Activated CD8-positive, alpha-beta memory T cell treated with anti-CD3 and anti-CD28 coated beads, Interleukin-2, amount 10 ng/mL, durations not matched to agents 7 days and 5 days (primary cell): ENCODE measurements around the gene PODXL2. TPM values are rescaled to one million over a fixed set of nuclear protein-coding genes. Genes with fewer than 3 reads are reported as not detected.
"Not testable (repeated sequence)": the region's sequence is repeated elsewhere in the genome, so short reads cannot be mapped to it uniquely, and the experiment has no call there.

Source experiments
- ATAC-seq: fragments of 150-1000 bp; cut with Tn5 transposase; one replicate; pipeline ENCODE4 v1.10.0; 2021; ENCODE audit warnings: moderate library complexity
- CTCF ChIA-PET: fragments of 350-600 bp; sonication (Branson Sonifier 250); formaldehyde crosslinking; loops from one replicate; lab custom pipeline; 2021; ENCODE audit warnings: antibody characterized with exemption; lab: Charles Lee
- DNase-seq: peaks from one replicate; pipeline ENCODE4 v3.0.0-alpha.2; 2020
- H3K27ac Mint-ChIP-seq: one replicate; pipeline ENCODE4 v1.8.0; 2021; ENCODE audit warnings: mild to moderate bottlenecking, mixed read lengths
- H3K27me3 Mint-ChIP-seq: one replicate; pipeline ENCODE4 v1.8.0; 2021; ENCODE audit warnings: mixed read lengths
- H3K36me3 Mint-ChIP-seq: one replicate; pipeline ENCODE4 v1.8.0; 2021; ENCODE audit warnings: mild to moderate bottlenecking, mixed read lengths
- H3K4me1 Mint-ChIP-seq: one replicate; pipeline ENCODE4 v1.8.0; 2021; ENCODE audit warnings: mixed read lengths
- H3K4me3 Mint-ChIP-seq: one replicate; pipeline ENCODE4 v1.8.0; 2021; ENCODE audit warnings: mild to moderate bottlenecking, moderate library complexity, mixed read lengths
- H3K9me3 Mint-ChIP-seq: one replicate; pipeline ENCODE4 v1.8.0; 2022; ENCODE audit warnings: low read depth, mixed read lengths
- total RNA-seq, 2 experiments: library from RNA; stranded (reverse); gene quantifications; one replicate each; pipeline ENCODE4 v1.2.3, GENCODE V29; 2021

Gene PODXL2
- total RNA-seq, 2 experiments from 2014 or later: 1.4 to 2.2 TPM

DNA sequence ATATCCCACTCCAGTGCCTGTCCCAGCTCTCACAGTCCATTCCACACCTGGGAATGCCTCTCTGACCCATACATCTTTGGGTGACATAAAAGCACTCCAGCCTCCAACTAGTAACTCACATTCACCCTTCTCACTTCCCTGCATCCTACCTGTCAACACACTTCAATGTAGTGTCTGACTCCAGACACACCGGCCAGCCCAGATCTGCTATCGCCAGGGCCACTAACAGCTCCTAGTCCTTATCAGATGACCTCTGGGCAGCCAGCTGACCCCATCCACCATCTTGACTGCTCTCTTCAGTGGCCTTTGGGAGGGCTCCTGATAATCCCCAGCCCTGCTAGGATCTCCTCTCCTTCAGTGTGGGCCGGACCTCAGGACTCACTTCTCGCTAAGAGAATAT, 33.7 kb upstream of the PODXL2 start:
- CTCF ChIA-PET: interaction anchor here (3.7 kb wide), 1 partner anchor 20 kb away, joined by 31 read pairs; no protein-coding TSS in a partner anchor
- H3K4me1 Mint-ChIP-seq: peaks cover 35% of the 10 kb centered on the region
- no peak overlapping the region for H3K27ac Mint-ChIP-seq
- no peaks in the 10 kb centered on the region for H3K9me3 Mint-ChIP-seq
- ATAC-seq (no peak), DNase-seq (no peak)
- H3K36me3 Mint-ChIP-seq: peaks cover 15% of the 10 kb centered on the region
- no peak overlapping the region for H3K4me3 Mint-ChIP-seq
- H3K27me3 Mint-ChIP-seq: no peaks in the 10 kb centered on the region

- Mint-ChIP-seq H3K4me3 (peak overlapping the region; percentile 86), H3K27ac (peak overlapping the region; percentile 91), H3K36me3 (peaks cover 31% of the 10 kb centered on the region), H3K9me3 (no peaks in the 10 kb centered on the region), H3K4me1 (peaks cover 41% of the 10 kb centered on the region), H3K27me3 (no peaks in the 10 kb centered on the region)
- ATAC-seq (no peak), DNase-seq (no peak)
- CTCF ChIA-PET: interaction anchor here (0.6 to 3.7 kb wide), 6 partner anchors 8 to 165 kb away, joined by 3 to 31 read pairs (median 5); no protein-coding TSS in a partner anchor
Measured at GRCh38 chr3:127597020-127597771, 31.8 kb upstream of the PODXL2 start.

DNA sequence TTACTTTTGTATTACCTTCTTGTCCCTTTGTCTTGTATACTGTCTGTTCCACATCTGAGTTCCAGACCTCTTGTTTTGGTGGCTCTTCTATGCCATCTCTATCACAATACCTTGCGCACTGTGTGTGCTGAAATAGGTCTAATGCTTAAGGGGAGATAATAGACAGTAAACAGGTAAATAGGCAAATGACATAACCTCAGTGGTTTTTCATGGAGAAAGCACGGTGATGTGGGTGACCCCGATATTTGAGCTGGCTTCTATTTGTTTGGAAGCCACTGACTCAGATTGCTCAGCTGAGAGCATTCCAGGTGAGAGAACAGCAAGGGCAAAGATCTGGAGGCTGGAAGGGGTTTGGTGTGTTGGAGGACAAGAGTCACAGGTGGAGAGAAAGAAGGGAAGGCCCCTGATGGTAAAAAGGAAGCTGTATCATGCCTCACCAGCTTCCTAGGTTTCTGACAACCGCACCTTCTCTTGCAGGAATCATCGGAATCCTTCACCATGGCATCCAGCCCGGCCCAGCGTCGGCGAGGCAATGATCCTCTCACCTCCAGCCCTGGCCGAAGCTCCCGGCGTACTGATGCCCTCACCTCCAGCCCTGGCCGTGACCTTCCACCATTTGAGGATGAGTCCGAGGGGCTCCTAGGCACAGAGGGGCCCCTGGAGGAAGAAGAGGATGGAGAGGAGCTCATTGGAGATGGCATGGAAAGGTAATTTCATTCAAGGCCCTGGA, 30.0 kb upstream of the PODXL2 start:
- H3K36me3 Mint-ChIP-seq: peaks cover 43% of the 10 kb centered on the region
- H3K9me3 Mint-ChIP-seq: no peaks in the 10 kb centered on the region
- peak overlapping the region; percentile 91 for H3K27ac Mint-ChIP-seq
- CTCF ChIA-PET: interaction anchor here (0.9 to 3.7 kb wide), 7 partner anchors 24 to 115 kb away, joined by 3 to 31 read pairs (median 4); no protein-coding TSS in a partner anchor
- DNase-seq: no peak
- no peaks in the 10 kb centered on the region for H3K27me3 Mint-ChIP-seq
- H3K4me3 Mint-ChIP-seq: peak overlapping the region; percentile 86
- peaks cover 53% of the 10 kb centered on the region for H3K4me1 Mint-ChIP-seq
- ATAC-seq: no peak

DNA sequence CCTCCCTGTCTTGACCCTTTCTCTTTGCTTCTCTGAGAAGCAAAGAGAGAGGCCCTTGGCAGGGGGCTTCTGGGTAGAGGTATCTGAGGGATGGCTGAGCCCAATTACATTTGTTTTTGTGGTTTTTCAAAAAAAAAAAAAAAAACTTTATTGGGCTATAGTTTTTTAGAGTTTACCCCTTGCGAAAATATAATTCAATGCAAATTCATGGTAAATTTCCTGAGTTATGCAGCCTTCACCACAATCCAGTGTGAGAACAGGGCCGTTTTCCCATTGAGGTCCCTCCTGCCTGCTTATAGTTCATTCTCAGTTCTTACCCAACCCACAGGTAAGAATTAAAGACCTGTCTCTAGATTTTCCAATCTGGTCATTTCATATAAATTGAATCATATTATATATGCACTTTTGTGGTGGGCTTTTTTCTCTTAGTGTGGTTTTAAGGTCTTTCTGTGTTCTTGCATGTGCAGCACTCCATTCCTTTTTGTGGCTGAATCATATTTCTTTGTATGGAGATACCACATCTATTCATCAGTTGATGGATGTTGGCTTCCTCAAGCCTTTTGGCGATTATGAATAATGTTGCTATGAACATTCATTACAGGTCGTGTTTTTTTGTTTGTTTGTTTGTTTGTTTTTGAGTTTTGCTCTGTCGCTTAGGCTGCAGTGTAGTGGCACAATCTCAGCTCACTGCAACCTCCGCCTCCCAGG, 28.1 kb upstream of the PODXL2 start:
- peaks cover 60% of the 10 kb centered on the region for H3K36me3 Mint-ChIP-seq
- no peaks in the 10 kb centered on the region for H3K27me3 Mint-ChIP-seq
- no peaks in the 10 kb centered on the region for H3K9me3 Mint-ChIP-seq
- no peak for DNase-seq
- H3K4me3 Mint-ChIP-seq: peak overlapping the region; percentile 54
- no peak for ATAC-seq
- H3K27ac Mint-ChIP-seq: peak overlapping the region; percentile 44
- H3K4me1 Mint-ChIP-seq: peaks cover 63% of the 10 kb centered on the region
- CTCF ChIA-PET: interaction anchor here (1.6 kb wide), 1 partner anchor 26 kb away, joined by 6 read pairs; no protein-coding TSS in a partner anchor

GRCh38 chr3:127604035-127604434, 24.9 kb upstream of the PODXL2 start:
- Mint-ChIP-seq H3K4me1 (peaks cover 58% of the 10 kb centered on the region), H3K9me3 (no peaks in the 10 kb centered on the region), H3K4me3 (no peak overlapping the region), H3K27ac (peak overlapping the region; percentile 59), H3K27me3 (no peaks in the 10 kb centered on the region), H3K36me3 (peaks cover 84% of the 10 kb centered on the region)
- CTCF ChIA-PET: no interaction called here
- peak; percentile 41 for ATAC-seq
- no peak for DNase-seq

DNA sequence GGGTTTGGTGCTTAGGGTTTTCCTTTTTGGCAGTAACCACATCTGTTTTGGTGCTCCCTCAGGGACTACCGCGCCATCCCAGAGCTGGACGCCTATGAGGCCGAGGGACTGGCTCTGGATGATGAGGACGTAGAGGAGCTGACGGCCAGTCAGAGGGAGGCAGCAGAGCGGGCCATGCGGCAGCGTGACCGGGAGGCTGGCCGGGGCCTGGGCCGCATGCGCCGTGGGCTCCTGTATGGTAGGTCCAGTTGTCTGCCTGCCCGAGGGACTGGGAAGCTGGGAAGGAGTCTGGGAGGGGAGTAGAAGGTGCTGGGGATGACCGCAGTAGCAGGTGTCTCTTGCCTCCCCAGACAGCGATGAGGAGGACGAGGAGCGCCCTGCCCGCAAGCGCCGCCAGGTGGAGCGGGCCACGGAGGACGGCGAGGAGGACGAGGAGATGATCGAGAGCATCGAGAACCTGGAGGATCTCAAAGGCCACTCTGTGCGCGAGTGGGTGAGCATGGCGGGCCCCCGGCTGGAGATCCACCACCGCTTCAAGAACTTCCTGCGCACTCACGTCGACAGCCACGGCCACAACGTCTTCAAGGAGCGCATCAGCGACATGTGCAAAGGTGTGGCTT, 24.3 kb upstream of the PODXL2 start:
- DNase-seq (no peak), ATAC-seq (no peak)
- Mint-ChIP-seq H3K27ac (peak overlapping the region; percentile 59), H3K9me3 (no peaks in the 10 kb centered on the region), H3K27me3 (no peaks in the 10 kb centered on the region), H3K4me1 (peaks cover 54% of the 10 kb centered on the region), H3K36me3 (peaks cover 81% of the 10 kb centered on the region), H3K4me3 (no peak overlapping the region)
- CTCF ChIA-PET: interaction anchor here (2.2 kb wide), 1 partner anchor 29 kb away, joined by 9 read pairs; no protein-coding TSS in a partner anchor

DNA sequence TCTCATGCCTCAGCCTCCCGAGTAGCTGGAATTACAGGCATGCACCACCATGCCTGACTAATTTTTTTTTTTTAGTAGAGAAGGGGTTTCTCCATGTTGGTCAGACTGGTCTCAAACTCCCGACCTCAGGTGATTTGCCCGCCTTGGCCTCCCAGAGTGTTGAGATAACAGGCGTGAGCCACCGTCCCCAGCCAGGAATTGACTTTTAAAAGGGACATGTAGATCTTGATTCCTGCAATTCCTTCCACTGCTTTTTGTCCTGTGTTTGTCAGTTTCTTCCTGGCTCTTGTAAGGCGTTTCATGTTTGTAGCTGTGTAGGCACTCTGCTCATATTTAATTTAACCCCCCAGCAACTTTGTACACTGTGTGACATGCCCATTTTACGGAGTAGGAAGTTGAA, 23.4 kb upstream of the PODXL2 start:
- not testable (repeated sequence) for H3K27me3 Mint-ChIP-seq, DNase-seq, H3K4me3 Mint-ChIP-seq, H3K9me3 Mint-ChIP-seq, ATAC-seq
- CTCF ChIA-PET: interaction anchor here (2.2 kb wide), 1 partner anchor 30 kb away, joined by 9 read pairs; no protein-coding TSS in a partner anchor
- Mint-ChIP-seq H3K27ac (peak overlapping the region; percentile 20), H3K4me1 (peaks cover 51% of the 10 kb centered on the region), H3K36me3 (peaks cover 83% of the 10 kb centered on the region)

DNA sequence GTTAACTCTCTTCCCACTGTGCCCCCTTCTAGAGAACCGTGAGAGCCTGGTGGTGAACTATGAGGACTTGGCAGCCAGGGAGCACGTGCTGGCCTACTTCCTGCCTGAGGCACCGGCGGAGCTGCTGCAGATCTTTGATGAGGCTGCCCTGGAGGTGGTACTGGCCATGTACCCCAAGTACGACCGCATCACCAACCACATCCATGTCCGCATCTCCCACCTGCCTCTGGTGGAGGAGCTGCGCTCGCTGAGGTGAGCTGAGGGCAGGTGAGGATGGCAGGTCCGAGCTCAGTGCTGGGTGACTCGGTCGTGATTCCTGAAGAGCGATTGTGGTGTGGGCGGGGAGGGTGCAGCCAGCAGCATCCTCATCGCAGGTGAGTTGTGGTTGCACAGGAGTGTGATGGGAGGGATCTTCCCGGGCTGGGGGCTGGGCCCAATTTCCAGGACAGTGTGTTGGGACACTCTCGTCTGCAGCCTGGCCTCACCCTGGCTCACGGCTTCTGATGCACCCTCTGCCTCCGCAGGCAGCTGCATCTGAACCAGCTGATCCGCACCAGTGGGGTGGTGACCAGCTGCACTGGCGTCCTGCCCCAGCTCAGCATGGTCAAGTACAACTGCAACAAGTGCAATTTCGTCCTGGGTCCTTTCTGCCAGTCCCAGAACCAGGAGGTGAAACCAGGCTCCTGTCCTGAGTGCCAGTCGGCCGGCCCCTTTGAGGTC, 22.7 kb upstream of the PODXL2 start:
- Mint-ChIP-seq H3K4me1 (peaks cover 45% of the 10 kb centered on the region), H3K27ac (peak overlapping the region; percentile 22), H3K4me3 (no peak overlapping the region), H3K27me3 (no peaks in the 10 kb centered on the region), H3K36me3 (peaks cover 83% of the 10 kb centered on the region), H3K9me3 (no peaks in the 10 kb centered on the region)
- DNase-seq (no peak), ATAC-seq (no peak)
- CTCF ChIA-PET: interaction anchor here (2.2 kb wide), 1 partner anchor 31 kb away, joined by 9 read pairs; no protein-coding TSS in a partner anchor

GRCh38 chr3:127606981-127607595, 21.9 kb upstream of the PODXL2 start:
- peaks cover 38% of the 10 kb centered on the region for H3K4me1 Mint-ChIP-seq
- H3K36me3 Mint-ChIP-seq: peaks cover 79% of the 10 kb centered on the region
- CTCF ChIA-PET: interaction anchor here (1.5 kb wide), 1 partner anchor 32 kb away, joined by 5 read pairs; no protein-coding TSS in a partner anchor
- H3K27ac Mint-ChIP-seq: no peak overlapping the region
- ATAC-seq: no peak
- DNase-seq: no peak
- H3K27me3 Mint-ChIP-seq: no peaks in the 10 kb centered on the region
- H3K9me3 Mint-ChIP-seq: no peaks in the 10 kb centered on the region
- H3K4me3 Mint-ChIP-seq: no peak overlapping the region

GRCh38 chr3:127607675-127608361, 21.2 kb upstream of the PODXL2 start:
- no peak for DNase-seq
- no peak overlapping the region for H3K27ac Mint-ChIP-seq
- ATAC-seq: no peak
- H3K27me3 Mint-ChIP-seq: no peaks in the 10 kb centered on the region
- no peak overlapping the region for H3K4me3 Mint-ChIP-seq
- H3K36me3 Mint-ChIP-seq: peaks cover 78% of the 10 kb centered on the region
- CTCF ChIA-PET: interaction anchor here (1.5 kb wide), 1 partner anchor 33 kb away, joined by 5 read pairs; no protein-coding TSS in a partner anchor
- H3K9me3 Mint-ChIP-seq: no peaks in the 10 kb centered on the region
- peaks cover 32% of the 10 kb centered on the region for H3K4me1 Mint-ChIP-seq

- peaks cover 79% of the 10 kb centered on the region for H3K36me3 Mint-ChIP-seq
- peaks cover 29% of the 10 kb centered on the region for H3K4me1 Mint-ChIP-seq
- H3K4me3 Mint-ChIP-seq: no peak overlapping the region
- DNase-seq (no peak), ATAC-seq (no peak)
- no peaks in the 10 kb centered on the region for H3K9me3 Mint-ChIP-seq
- H3K27me3 Mint-ChIP-seq: no peaks in the 10 kb centered on the region
- H3K27ac Mint-ChIP-seq: no peak overlapping the region
- CTCF ChIA-PET: interaction anchor here (1.5 kb wide), 1 partner anchor 33 kb away, joined by 5 read pairs; no protein-coding TSS in a partner anchor
Measured at GRCh38 chr3:127608362-127608718, 20.6 kb upstream of the PODXL2 start.
